Endothelial cell of umbilical vein (primary cell): ENCODE data around the gene SH3PXD2A. TPM values are rescaled to one million over a fixed set of nuclear protein-coding genes. Genes with fewer than 3 reads are reported as not detected.

ENCODE experiments used
- BruUV-seq: library from RNA; stranded (reverse); fragments of 400-500 nt; replicated peaks from 2 replicates; lab custom pipeline; 2021; lab: Mats Ljungman, UMichigan
- CTCF ChIA-PET: fragments of 300-600, 350-600 bp; sonication (Branson Sonifier 250); formaldehyde crosslinking; loops from one replicate; lab custom pipeline; 2021; ENCODE audit warnings: antibody characterized with exemption, inconsistent platforms; lab: Charles Lee
- POLR2A ChIA-PET: fragments of 300-600, 350-600 bp; sonication (Branson Sonifier 250); formaldehyde crosslinking; loops from one replicate; lab custom pipeline; 2021; ENCODE audit warnings: antibody characterized with exemption, inconsistent platforms; lab: Charles Lee
- DNase-seq: peaks from one replicate; pipeline ENCODE4 v3.0.0-alpha.2; 2011; ENCODE audit warnings: low read depth, low spot score
- FAIRE-seq: peaks from 2 replicates; lab custom pipeline; 2011; peaks lifted over from hg19 to GRCh38; lab: Jason Lieb, UNC
- H2AFZ ChIP-seq: 2 replicates; pipeline ENCODE4 v1.6.0; 2012; ENCODE audit warnings: low read depth, low read length, control low read depth, inconsistent platforms
- H3K27ac ChIP-seq: 2 replicates; pipeline ENCODE4 v1.5.1; 2011; ENCODE audit warnings: low read depth, mild to moderate bottlenecking, control low read depth, low read length, moderate library complexity; ENCODE audit not compliant: insufficient read depth
- H3K27me3 ChIP-seq, 2 experiments: 2 replicates each; pipeline versions ENCODE4 v1.6.0 to v1.6.1; 2011; ENCODE audit warnings: low read length in 2 of 2, mixed read lengths in 1 of 2; ENCODE audit not compliant: control insufficient read depth in 2 of 2, insufficient read depth in 2 of 2
- H3K36me3 ChIP-seq, 2 experiments: 2 replicates in 1 of 2; 3 replicates in 1 of 2; pipeline ENCODE4 v1.5.1; 2011; ENCODE audit warnings: low read length in 2 of 2, mild to moderate bottlenecking in 1 of 2, moderate library complexity in 1 of 2; ENCODE audit not compliant: control insufficient read depth in 2 of 2, insufficient read depth in 2 of 2; ENCODE audit errors: extremely low read depth in 1 of 2
- H3K4me1 ChIP-seq: 3 replicates; pipeline ENCODE4 v1.5.1; 2011; ENCODE audit warnings: mild to moderate bottlenecking, low read length; ENCODE audit not compliant: control insufficient read depth, insufficient read depth; ENCODE audit errors: extremely low read depth
- H3K4me2 ChIP-seq: 2 replicates; pipeline ENCODE4 v1.6.1; 2011; ENCODE audit warnings: low read length, control low read depth, mixed read lengths; ENCODE audit not compliant: insufficient read depth
- H3K4me3 ChIP-seq, 3 experiments: fragments of 200-600 bp in 1 of 3; sonication (generic), shearing (Covaris generic) in 1 of 3; replicated peaks in 1 of 3; 2 replicates each; pipeline ENCODE4 v1.5.1; 2011 to 2016; ENCODE audit warnings: control low read depth in 3 of 3, low read length in 3 of 3, mild to moderate bottlenecking in 2 of 3, inconsistent platforms in 1 of 3, low read depth in 1 of 3, moderate library complexity in 1 of 3; ENCODE audit not compliant: insufficient read depth in 1 of 3
- H3K79me2 ChIP-seq: 2 replicates; pipeline ENCODE4 v1.6.0; 2012; ENCODE audit warnings: low read length, inconsistent platforms; ENCODE audit not compliant: control insufficient read depth, insufficient read depth
- H3K9ac ChIP-seq: replicated peaks from 2 replicates; pipeline ENCODE3; 2011; ENCODE audit warnings: low read length, control low read depth; ENCODE audit not compliant: insufficient read depth; ENCODE audit errors: extremely low read depth
- H3K9me1 ChIP-seq: replicated peaks from 3 replicates; pipeline ENCODE4 v1.6.0; 2011; ENCODE audit warnings: mild to moderate bottlenecking, low read length; ENCODE audit not compliant: control insufficient read depth, insufficient read depth; ENCODE audit errors: extremely low read depth
- H3K9me3 ChIP-seq: replicated peaks from 2 replicates; pipeline ENCODE4 v1.5.1; 2012; ENCODE audit warnings: low read length, inconsistent platforms; ENCODE audit not compliant: control insufficient read depth, insufficient read depth
- H4K20me1 ChIP-seq: replicated peaks from 2 replicates; pipeline ENCODE3; 2011; ENCODE audit warnings: mild to moderate bottlenecking, low read length; ENCODE audit not compliant: control insufficient read depth, insufficient read depth; ENCODE audit errors: extremely low read depth
- EZH2 ChIP-seq: IDR thresholded peaks from 2 replicates; pipeline ENCODE4 v1.6.1; 2012; ENCODE audit warnings: borderline replicate concordance, low read depth, mild to moderate bottlenecking, moderate library complexity, low read length, inconsistent platforms; ENCODE audit not compliant: severe bottlenecking
- FOS ChIP-seq: IDR thresholded peaks from 2 replicates; pipeline ENCODE4 v1.6.1; 2011; ENCODE audit warnings: mild to moderate bottlenecking, low read length, moderate library complexity, borderline replicate concordance; ENCODE audit not compliant: insufficient read depth
- GATA2 ChIP-seq: IDR thresholded peaks from 2 replicates; pipeline ENCODE4 v1.7.0; 2011; ENCODE audit warnings: low read depth, mild to moderate bottlenecking, moderate library complexity, mixed read lengths, low read length; ENCODE audit not compliant: insufficient read length, insufficient read depth
- JUN ChIP-seq: IDR thresholded peaks from 2 replicates; pipeline ENCODE4 v1.6.1; 2011; ENCODE audit warnings: borderline replicate concordance, low read depth; ENCODE audit not compliant: insufficient read length, insufficient read depth
- POLR2A ChIP-seq: IDR thresholded peaks from 2 replicates; pipeline ENCODE4 v1.6.1; 2012; ENCODE audit warnings: low read depth, mild to moderate bottlenecking, control low read depth, low read length
- dilution Hi-C: fragments of 300-500 bp; cut with MboI; formaldehyde crosslinking; loops from one replicate; pipeline ENCODE4 v1.15.0; 2019; ENCODE audit warnings: low sequenced_read_pairs; ENCODE audit not compliant: extremely low pct_ligation_motif_present
- intact Hi-C: fragments of 100-400 bp; cut with micrococcal nuclease; formaldehyde crosslinking; loops from one replicate; pipeline ENCODE4 v1.10.0; 2022
- polyA plus RNA-seq, 4 experiments: library from polyadenylated mRNA; depleted of rRNA in 3 of 4; stranded (reverse) in 3 of 4; unstranded in 1 of 4; fragments of >200 nt; gene quantifications; 2 replicates each; pipeline versions ENCODE4 v1.2.1 to v1.2.3, GENCODE V29; 2011 to 2012; ENCODE audit warnings: missing spikeins in 1 of 4
- total RNA-seq: library from RNA; stranded (reverse); gene quantifications from 2 replicates; pipeline ENCODE4 v1.2.3, GENCODE V29; 2021
- TF ChIP-seq, protein P1 (sequence below): IDR thresholded peaks from 2 replicates; pipeline ENCODE4 v1.6.1; 2011; ENCODE audit not compliant: insufficient read depth, insufficient read length
- TF ChIP-seq, protein P2 (sequence below), 2 donors: IDR thresholded peaks; 1 replicate in 1 of 2; 2 replicates in 1 of 2; pipeline ENCODE4 v1.5.1; 2011; ENCODE audit warnings: low read length in 2 of 2, mild to moderate bottlenecking in 2 of 2, moderate library complexity in 2 of 2, control low read depth in 1 of 2, inconsistent platforms in 1 of 2, low read depth in 1 of 2; ENCODE audit not compliant: insufficient read depth in 1 of 2; ENCODE audit errors: extremely low read depth in 1 of 2

The SH3PXD2A gene
- total and polyA plus RNA-seq, 2 donors (not counting 3 experiments of a cell fraction or from before 2014, with no cell fraction given) = 1.4 to 5.1 TPM

DNA sequence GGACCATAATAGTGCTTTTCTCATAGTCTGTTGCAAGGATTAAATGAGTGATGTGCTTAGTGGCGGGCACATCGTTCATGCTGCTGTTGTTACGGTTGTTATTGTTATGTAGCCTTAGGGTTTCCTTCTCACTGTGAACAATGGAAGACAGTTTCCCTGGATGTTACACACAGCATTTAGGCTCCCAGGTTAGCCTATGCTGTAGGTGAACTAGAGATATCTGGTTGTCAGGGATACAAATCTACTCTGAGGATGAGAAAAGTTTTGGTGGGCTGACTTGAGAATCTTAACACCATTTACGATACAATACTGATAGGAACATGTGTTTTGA, 14.7 kb downstream of the SH3PXD2A start:
- ChIA-PET CTCF (no interaction called here), POLR2A (no interaction called here)
- Histone ChIP-seq H3K36me3 (no peaks in the 10 kb centered on the region), H4K20me1 (no peaks in the 10 kb centered on the region), H2AFZ (no peak overlapping the region), H3K9ac (no peak overlapping the region), H3K79me2 (no peaks in the 10 kb centered on the region), H3K4me3 (no peak overlapping the region), H3K4me1 (peaks cover 5% of the 10 kb centered on the region), H3K9me1 (no peaks in the 10 kb centered on the region), H3K27ac (no peak overlapping the region), H3K27me3 (no peaks in the 10 kb centered on the region), H3K9me3 (no peaks in the 10 kb centered on the region), H3K4me2 (no peak overlapping the region)
- no peak for DNase-seq
- no TSS peak for BruUV-seq
- TF ChIP-seq POLR2A (no peak), EZH2 (no peak), GATA2 (no peak)
- TF ChIP-seq, protein P1, sequence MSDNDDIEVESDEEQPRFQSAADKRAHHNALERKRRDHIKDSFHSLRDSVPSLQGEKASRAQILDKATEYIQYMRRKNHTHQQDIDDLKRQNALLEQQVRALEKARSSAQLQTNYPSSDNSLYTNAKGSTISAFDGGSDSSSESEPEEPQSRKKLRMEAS = no peak
- FAIRE-seq = no peak
- dilution Hi-C loops (no loop called here), intact Hi-C loops (no loop called here)

DNA sequence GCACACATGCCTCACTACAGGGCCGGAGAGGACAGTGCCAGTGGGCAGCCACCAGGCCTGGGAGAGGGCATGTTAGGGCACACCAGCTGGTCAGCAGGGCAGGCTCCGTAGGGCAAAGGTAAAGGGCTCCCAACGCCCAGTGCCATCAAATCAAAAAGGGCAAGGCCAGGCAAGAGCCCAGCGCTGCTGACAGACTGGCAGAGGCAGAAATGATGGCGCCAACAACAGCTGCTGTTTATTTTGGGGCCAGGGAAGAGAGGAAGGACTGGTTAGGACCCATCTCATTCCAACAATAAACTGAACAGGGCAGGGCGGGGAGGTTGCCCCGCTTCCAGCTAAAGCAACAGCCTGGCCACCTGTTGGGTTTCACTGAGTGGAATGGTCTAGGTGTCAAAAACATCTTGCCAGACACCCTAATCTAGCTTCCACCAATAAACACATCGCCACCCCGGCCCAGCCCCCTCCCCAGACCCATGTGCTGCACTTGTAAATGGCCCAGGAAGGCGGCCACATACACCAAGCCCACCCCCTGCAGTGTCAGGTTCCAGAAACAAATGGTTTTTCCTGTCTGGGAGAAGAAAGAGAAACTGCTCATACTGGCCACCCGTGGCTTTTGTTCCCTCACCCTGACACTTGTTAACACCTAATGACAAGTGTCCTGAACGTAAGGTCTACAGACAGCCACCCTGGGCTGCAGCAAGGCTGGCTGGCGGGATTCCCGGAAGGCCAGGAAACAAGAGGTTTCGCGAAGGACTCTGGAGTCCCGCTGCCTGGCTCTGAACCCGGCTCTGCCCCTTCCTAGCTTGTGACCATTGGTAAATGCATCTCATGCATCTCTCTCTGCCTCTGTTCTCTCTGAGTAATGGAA, 15.3 kb downstream of the SH3PXD2A start:
- Histone ChIP-seq H2AFZ (no peak overlapping the region), H3K4me2 (no peak overlapping the region), H3K79me2 (no peaks in the 10 kb centered on the region), H4K20me1 (no peaks in the 10 kb centered on the region), H3K9me1 (no peaks in the 10 kb centered on the region), H3K9ac (no peak overlapping the region), H3K4me3 (no peak overlapping the region), H3K36me3 (no peaks in the 10 kb centered on the region), H3K27ac (no peak overlapping the region), H3K9me3 (no peaks in the 10 kb centered on the region), H3K4me1 (no peaks in the 10 kb centered on the region), H3K27me3 (no peaks in the 10 kb centered on the region)
- no TSS peak for BruUV-seq
- CTCF ChIA-PET = interaction anchor here (0.6 to 1.1 kb wide), 3 partner anchors 51 to 914 kb away, joined by 3 read pairs; no protein-coding TSS in a partner anchor
- POLR2A ChIA-PET = interaction anchor here (0.6 kb wide), 1 partner anchor 8 kb away, joined by 4 read pairs; no protein-coding TSS in a partner anchor
- FAIRE-seq (peak; percentile 28), DNase-seq (no peak)
- TF ChIP-seq, protein P1 = no peak
- no peak for TF ChIP-seq EZH2
- TF ChIP-seq, protein P2, sequence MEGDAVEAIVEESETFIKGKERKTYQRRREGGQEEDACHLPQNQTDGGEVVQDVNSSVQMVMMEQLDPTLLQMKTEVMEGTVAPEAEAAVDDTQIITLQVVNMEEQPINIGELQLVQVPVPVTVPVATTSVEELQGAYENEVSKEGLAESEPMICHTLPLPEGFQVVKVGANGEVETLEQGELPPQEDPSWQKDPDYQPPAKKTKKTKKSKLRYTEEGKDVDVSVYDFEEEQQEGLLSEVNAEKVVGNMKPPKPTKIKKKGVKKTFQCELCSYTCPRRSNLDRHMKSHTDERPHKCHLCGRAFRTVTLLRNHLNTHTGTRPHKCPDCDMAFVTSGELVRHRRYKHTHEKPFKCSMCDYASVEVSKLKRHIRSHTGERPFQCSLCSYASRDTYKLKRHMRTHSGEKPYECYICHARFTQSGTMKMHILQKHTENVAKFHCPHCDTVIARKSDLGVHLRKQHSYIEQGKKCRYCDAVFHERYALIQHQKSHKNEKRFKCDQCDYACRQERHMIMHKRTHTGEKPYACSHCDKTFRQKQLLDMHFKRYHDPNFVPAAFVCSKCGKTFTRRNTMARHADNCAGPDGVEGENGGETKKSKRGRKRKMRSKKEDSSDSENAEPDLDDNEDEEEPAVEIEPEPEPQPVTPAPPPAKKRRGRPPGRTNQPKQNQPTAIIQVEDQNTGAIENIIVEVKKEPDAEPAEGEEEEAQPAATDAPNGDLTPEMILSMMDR (IDR thresholded peaks at IDR 0.05; ENCODE audit: extremely low read depth in 1 of 2, insufficient read depth in 1 of 2, low read depth in 1 of 2, low read length in 2 of 2) = no peak
- no peak for TF ChIP-seq FOS
- no peak for TF ChIP-seq JUN
- TF ChIP-seq GATA2 = no peak
- intact Hi-C loops (no loop called here), dilution Hi-C loops (no loop called here)
